Midbrain (tissue), 1 donor: ENCODE measurements around the gene APLP1.
"Not testable (repeated sequence)": the region's sequence is repeated elsewhere in the genome, so short reads cannot be mapped to it uniquely, and the experiment has no call there.

Source experiments
- DNase-seq: peaks from one replicate; lab custom pipeline; 2025; lab: John Stamatoyannopoulos, UW

The APLP1 gene

DNA sequence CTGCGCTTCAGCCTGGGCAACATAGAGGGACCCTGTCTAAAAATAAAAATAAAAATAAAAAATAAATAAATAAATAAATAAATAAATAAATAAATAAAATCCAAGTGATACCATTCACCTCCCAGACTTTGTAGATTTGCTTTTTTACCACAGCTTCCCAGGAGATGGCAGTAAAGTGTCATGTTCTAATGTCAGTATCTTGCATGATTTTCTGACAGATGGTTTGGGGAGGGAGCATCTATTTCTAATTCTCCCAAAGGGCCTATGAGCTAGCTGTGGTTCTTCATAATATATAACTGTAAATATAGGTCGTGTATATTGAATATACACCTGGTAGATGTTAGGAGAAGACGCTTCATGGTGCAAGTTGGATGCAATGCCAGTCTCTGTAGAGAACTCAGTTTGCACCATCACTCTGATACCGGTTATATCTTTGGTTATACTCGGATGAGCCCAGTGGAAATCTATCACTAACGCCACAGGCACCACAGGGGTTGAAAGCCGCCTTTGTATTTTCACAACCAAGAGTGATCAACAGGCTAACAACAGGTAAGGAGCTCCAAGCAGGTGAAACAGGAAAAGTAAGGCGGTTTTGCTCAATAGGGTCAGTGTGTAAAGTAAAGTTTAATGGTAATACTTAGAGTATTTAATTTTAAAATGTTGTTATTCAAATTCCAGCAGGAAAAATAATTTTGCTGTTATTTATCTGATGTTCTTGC is 13.9 kb downstream of the APLP1 start:
- peak; percentile 81 for DNase-seq

DNA sequence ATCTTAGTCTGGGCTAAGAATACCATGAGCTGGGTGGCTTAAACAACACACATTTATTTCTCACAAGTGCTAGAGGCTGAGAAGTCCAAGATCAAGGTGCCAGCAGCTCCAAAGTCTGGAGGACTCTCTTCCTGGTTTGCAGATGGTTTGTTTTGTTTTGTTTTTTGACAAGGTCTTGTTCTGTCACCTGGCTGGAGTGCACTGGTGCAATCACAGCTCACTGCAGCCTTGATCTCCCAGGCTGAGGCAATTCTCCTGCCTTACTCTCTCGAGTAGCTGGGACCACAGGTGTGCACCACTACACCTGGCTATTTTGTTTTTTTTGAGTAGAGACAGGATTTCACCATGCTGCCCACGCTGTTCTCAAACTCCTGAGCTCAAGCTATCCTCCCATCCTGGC is 15.5 kb downstream of the APLP1 start:
- DNase-seq, result no peak

GRCh38 chr19:35885225-35885738 is 16.9 kb downstream of the APLP1 start:
- no peak for DNase-seq

DNA sequence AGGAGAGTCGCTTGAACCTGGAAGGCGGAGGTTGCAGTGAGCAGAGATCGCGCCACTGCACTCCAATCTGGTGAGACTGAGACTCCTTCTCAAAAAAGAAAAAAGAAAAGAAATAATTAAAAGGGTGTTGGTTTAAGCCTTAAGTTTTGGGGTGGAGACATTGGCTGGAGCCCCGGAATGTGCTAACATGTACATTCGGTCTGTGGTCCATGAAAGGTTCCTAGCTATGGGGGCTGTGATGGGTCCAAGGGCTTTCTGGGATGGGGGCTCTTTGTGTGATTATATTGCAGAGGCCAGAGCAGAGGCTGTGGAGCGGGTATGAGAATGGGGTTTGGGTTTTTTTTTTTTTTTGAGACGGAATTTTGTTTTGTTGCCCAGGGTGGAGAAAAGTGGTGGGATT is 17.5 kb downstream of the APLP1 start:
- DNase-seq, result no peak

- no peak for DNase-seq
Observed at GRCh38 chr19:35887197-35887596, 18.8 kb downstream of the APLP1 start.

- DNase-seq, result no peak
Observed at GRCh38 chr19:35888398-35888797, 20.0 kb downstream of the APLP1 start.

- no peak for DNase-seq
Observed at GRCh38 chr19:35889370-35890112, 21.2 kb downstream of the APLP1 start.

GRCh38 chr19:35890113-35890650 is 21.8 kb downstream of the APLP1 start:
- no peak for DNase-seq

GRCh38 chr19:35891819-35892218 is 23.4 kb downstream of the APLP1 start:
- not testable (repeated sequence) for DNase-seq

DNA sequence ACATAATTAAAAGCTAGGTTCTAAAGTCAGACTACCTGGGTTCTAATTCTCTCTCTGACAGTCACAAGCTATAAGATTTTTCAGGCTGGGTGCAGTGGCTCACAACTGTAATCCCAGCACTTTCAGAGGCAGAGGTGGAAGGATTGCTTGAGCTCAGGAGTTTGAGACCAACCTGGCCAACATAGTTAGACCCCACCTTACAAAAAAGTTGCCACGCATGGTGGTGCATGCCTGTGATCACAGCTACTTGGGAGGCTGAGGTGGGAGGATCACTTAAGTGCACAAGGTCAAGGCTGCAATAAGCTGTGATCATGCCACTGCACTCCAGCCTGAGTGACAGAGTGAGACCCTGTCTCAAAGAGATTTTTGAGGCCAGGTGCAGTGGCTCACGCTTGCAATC is 26.0 kb downstream of the APLP1 start:
- no peak for DNase-seq

- no peak for DNase-seq
Observed at GRCh38 chr19:35895911-35896642, 27.7 kb downstream of the APLP1 start.

GRCh38 chr19:35896643-35897040 is 28.3 kb downstream of the APLP1 start:
- no peak for DNase-seq

- DNase-seq, result no peak
Observed at GRCh38 chr19:35897706-35898451, 29.5 kb downstream of the APLP1 start.

DNA sequence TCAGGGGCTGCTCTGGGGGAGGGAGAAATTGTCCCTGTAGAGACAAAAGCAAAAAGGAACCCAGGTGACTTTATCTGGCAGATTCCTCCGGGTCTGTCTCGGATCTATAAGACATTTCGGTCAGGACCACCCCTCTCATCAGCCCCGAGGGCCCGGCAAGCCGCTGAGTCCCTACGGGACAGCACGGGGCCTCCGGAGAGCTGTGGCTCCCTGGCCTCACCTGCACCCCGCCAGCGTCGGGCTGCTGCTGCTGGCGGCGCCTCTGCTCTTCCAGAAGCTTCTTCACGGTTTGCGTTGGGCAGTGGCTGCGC is 30.1 kb downstream of the APLP1 start:
- DNase-seq, result no peak

DNA sequence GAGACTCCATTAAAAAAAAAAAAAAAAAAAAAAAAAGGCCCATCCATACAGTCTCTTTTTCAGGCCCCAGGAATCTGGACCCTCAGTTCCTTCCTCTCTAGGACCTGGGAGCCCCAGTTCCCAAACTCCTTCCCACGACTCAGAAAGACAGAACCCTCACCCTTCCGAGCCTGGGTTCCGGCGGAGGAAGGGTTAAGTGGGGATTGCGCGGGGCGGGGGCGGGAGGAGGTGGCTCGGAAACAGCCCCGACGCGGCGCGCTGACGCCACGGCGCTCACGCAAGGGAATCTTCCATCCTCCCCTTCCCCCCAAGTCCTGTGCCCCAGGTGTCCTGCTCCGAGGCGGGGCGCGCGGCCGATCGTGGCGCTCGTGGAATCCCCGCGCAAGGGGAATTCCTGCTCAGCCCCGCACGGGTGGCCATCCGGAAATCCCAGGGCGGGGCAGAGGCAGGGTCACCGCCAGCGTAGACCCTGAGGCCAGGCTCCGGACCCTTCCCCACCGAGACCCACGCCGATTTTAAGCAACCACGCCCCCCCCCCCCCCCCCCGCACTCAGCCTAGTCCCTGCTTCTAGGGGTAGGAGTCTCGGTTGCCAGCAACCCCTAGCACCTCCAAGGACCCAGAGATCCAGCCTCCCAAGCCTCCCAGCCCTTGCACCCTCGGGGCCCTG is 31.3 kb downstream of the APLP1 start:
- peak; percentile 63 for DNase-seq

DNA sequence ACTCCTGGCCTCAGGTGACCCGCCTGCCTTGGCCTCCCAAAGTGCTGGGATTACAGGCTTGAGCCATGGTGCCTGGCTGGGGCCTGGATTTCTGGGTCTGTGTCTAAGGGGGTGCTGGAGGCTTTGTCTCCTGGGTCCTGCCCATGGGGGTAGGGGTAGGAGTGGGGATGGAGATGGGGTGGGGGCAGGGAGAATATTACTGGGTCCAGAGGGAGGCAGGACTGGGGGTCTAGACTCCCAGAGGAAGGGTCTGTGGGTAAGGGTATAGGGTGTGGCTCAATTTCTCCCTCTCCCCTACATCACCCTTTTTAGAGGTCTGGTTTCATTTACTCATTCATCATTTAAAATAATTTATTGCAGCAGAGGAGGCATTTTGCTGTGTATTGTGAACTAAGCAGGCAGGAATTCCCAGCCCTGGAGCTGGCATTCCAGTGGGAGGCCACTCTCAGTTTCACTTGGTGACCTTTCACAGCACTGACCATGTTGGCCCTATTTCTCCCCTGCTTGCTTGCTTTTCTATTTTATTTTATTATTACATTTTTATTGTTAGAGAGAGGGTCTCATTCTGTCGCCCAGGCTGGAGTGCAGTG is 32.8 kb downstream of the APLP1 start:
- no peak for DNase-seq

GRCh38 chr19:35901854-35902661 is 33.7 kb downstream of the APLP1 start, which contains the start of gene HCST:
TSS of gene HCST (plus strand) at chr19:35902529. CDS start at chr19:35902594, 65 bp downstream.
- DNase-seq, result no peak

- no peak for DNase-seq
Observed at GRCh38 chr19:35902870-35903475, 34.6 kb downstream of the APLP1 start.

- DNase-seq, result peak; percentile 40
Observed at GRCh38 chr19:35903550-35904179, 35.3 kb downstream of the APLP1 start.
